ENCODE data around the gene HIVEP3. TPM values are rescaled to one million over a fixed set of nuclear protein-coding genes. Genes with fewer than 3 reads are reported as not detected.
"Not testable (repeated sequence)": the region's sequence is repeated elsewhere in the genome, so short reads cannot be mapped to it uniquely, and the experiment has no call there.

The HIVEP3 gene
- polyA plus RNA-seq, 4 donors: 0.67 to 3.8 (median 1.8) TPM

DNA sequence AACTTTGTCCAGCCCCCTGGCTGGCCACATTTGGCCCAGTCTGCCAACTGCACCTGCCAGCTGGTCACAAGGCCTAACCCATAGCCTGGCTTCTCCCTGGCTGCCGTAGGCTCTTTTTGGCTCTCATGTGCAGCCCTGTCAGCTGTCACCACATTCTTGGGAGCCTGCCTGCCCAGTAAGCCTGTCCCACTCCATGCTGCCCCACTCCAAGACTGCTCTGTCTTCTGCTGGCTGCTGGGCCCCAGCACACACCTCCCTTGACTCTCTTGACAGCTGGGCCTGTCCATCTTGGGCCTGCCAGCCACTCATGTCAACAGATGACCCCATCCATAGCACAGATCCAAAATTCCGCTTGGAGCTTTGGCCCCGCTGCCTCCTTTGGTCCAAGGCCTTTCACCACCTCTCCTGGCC, 360.0 kb downstream of the HIVEP3 start:
- H3K4me1 ChIP-seq (ENCODE audit: control insufficient read depth in 3 of 3, insufficient read depth in 2 of 3, low read depth in 1 of 3, low read length in 2 of 3): no peaks in the 10 kb centered on the region
- 78 to 91% (median 88%) methylated on average over 3 of the region's 3 CpGs for WGBS, 3 donors
- no peak for FAIRE-seq

DNA sequence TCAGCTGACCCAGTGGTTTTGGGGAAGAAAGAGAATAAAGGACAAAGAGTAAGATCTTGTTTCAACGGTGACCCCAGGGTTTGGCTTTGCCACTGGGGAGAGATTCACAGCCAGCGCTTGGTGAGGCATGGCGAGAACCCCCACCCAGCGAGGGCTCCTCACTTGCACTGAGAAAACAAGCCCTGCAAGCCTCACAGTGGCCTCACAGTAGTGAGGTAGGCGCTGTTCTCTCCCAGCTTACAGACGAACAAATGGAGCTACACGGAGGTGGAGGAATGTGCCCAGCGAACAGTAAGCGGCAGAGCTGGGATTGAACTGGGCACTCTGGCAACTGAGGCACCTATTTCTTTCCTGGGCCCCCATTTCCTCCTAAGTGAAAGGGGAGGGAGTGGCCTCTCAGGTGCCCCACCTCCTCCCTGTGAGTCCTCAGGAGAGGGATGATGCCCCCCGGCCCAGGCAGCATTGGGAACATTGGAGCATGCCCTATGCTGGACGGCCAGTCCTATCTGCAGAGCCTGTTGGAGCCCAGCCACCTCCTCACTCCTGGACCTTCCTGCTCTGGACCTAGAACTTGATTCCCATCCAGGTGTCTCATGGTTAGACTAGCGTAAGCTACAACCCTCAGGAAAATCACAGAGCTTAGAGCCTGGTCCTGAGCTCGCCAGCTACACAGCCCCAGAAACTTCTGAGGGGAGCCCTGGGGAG, 360.8 kb downstream of the HIVEP3 start:
- DNase-seq (no peak), FAIRE-seq (no peak)
- Histone ChIP-seq H3K4me1 (ENCODE audit: control insufficient read depth in 3 of 3, insufficient read depth in 2 of 3, low read depth in 1 of 3, low read length in 2 of 3) (no peaks in the 10 kb centered on the region), H3K36me3 (ENCODE audit: control insufficient read depth in 3 of 3, insufficient read depth in 2 of 3, low read depth in 1 of 3, low read length in 3 of 3) (no peaks in the 10 kb centered on the region), H3K4me3 (ENCODE audit: low read depth in 1 of 3, low read length in 3 of 3) (no peak overlapping the region), H3K27me3 (ENCODE audit: control insufficient read depth in 3 of 3, insufficient read depth in 3 of 3, low read length in 3 of 3) (no peaks in the 10 kb centered on the region), H3K9me3 (ENCODE audit: control insufficient read depth in 2 of 2, insufficient read depth in 1 of 2, low read depth in 1 of 2, low read length in 1 of 2) (no peaks in the 10 kb centered on the region), H3K27ac (ENCODE audit: low read depth in 1 of 3, low read length in 2 of 3) (no peak overlapping the region)
- 85 to 87% (median 86%) methylated on average over 13 of the region's 13 CpGs for WGBS, 3 donors

More for the DNA sequence above, 360.0 kb downstream of the HIVEP3 start:
- H3K27me3 ChIP-seq (ENCODE audit: control insufficient read depth in 3 of 3, insufficient read depth in 3 of 3, low read length in 3 of 3): no peaks in the 10 kb centered on the region
- H3K36me3 ChIP-seq (ENCODE audit: control insufficient read depth in 3 of 3, insufficient read depth in 2 of 3, low read depth in 1 of 3, low read length in 3 of 3): no peaks in the 10 kb centered on the region
- no peak overlapping the region for H3K27ac ChIP-seq (ENCODE audit: low read depth in 1 of 3, low read length in 2 of 3)
- H3K9me3 ChIP-seq (ENCODE audit: control insufficient read depth in 2 of 2, insufficient read depth in 1 of 2, low read depth in 1 of 2, low read length in 1 of 2): no peaks in the 10 kb centered on the region
- H3K4me3 ChIP-seq (ENCODE audit: low read depth in 1 of 3, low read length in 3 of 3): no peak overlapping the region
- no peak for DNase-seq

DNA sequence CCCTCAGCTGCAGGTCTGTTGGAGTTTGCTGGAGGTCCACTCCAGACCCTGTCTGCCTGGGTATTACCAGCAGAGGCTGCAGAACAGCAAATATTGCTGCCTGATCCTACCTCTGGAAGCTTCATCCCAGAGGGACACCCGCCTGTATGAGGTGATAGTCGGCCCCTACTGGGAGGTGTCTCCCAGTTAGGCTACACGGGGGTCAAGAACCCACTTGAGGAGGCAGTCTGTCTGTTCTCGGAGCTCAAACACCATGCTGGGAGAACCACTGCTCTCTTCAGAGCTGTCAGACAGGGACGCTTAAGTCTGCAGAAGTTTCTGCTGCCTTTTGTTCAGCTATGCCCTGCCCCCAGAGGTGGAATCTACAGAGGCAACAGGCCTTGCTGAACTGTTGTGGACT, 364.0 kb downstream of the HIVEP3 start:
- not testable (repeated sequence) for H3K36me3 ChIP-seq (ENCODE audit: control insufficient read depth in 3 of 3, insufficient read depth in 2 of 3, low read depth in 1 of 3, low read length in 3 of 3); FAIRE-seq; H3K27me3 ChIP-seq (ENCODE audit: control insufficient read depth in 3 of 3, insufficient read depth in 3 of 3, low read length in 3 of 3); DNase-seq; H3K27ac ChIP-seq (ENCODE audit: low read depth in 1 of 3, low read length in 2 of 3); H3K4me3 ChIP-seq (ENCODE audit: low read depth in 1 of 3, low read length in 3 of 3); H3K9me3 ChIP-seq (ENCODE audit: control insufficient read depth in 2 of 2, insufficient read depth in 1 of 2, low read depth in 1 of 2, low read length in 1 of 2); H3K4me1 ChIP-seq (ENCODE audit: control insufficient read depth in 3 of 3, insufficient read depth in 2 of 3, low read depth in 1 of 3, low read length in 2 of 3)
- WGBS, 3 donors: 82 to 89% (median 87%) methylated on average over 5 of the region's 5 CpGs

DNA sequence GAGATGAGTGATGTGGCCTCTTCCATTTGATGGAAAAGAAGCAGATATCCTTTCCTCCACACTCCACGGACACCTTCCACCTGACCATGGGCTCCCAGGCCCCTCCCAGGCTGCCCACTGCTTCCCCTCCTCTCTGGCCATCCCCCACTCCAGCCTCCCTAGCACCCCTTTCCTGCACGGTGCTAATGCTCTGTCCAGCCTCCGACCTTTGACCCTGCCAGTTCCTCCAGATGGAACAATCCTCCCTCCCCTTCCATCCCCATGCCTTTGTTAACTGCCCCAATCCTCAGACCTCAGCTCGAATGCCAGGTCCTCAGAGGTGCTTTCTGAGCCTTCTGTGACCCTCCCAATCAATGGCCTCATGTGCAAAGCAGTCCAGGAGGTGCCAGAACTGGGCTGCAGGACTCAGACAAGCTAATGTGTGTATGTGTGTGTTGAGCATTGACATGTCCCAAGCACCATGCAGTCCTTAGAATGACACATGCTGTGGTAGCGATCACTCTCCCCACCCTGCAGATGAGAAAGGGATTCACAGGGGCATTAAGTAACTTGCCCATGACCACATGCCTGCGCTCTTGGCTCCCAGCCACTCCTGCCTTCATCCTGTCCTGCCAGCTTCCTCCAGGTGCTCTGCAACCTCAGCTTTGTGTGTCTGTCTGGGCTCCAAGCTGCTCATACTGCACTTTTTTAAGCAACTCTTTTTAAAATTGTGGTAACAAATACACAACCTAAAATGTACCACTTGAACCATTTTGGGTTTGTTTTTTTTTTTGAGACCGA, 370.8 kb downstream of the HIVEP3 start:
- WGBS, 3 donors: 53 to 73% (median 65%) methylated on average over 7 of the region's 7 CpGs
- Histone ChIP-seq H3K4me3 (ENCODE audit: low read depth in 1 of 3, low read length in 3 of 3) (no peak overlapping the region), H3K9me3 (ENCODE audit: control insufficient read depth in 2 of 2, insufficient read depth in 1 of 2, low read depth in 1 of 2, low read length in 1 of 2) (no peaks in the 10 kb centered on the region), H3K4me1 (ENCODE audit: control insufficient read depth in 3 of 3, insufficient read depth in 2 of 3, low read depth in 1 of 3, low read length in 2 of 3) (no peaks in the 10 kb centered on the region), H3K27me3 (ENCODE audit: control insufficient read depth in 3 of 3, insufficient read depth in 3 of 3, low read length in 3 of 3) (no peaks in the 10 kb centered on the region), H3K27ac (ENCODE audit: low read depth in 1 of 3, low read length in 2 of 3) (no peak overlapping the region), H3K36me3 (ENCODE audit: control insufficient read depth in 3 of 3, insufficient read depth in 2 of 3, low read depth in 1 of 3, low read length in 3 of 3) (no peaks in the 10 kb centered on the region)
- FAIRE-seq (no peak), DNase-seq (no peak)

DNA sequence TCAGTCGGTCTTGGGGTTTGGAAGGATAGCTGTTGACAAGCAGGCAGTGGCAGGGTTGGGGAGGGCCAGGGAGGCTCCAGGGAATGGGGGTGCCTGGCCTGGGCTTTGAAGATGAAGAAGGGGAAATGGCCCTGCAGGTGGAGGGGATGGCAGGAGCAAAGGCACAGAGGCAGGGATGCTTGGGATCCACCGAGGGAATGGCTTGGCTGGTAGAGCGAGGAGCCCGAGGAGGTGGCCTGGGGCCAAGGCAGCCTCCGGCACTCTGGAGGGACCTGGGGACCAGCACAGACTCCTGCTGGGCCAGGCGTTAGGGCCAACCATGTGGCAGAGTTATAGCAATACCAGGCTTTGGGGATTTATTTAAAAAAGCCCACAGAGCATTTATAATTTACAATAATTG, 371.4 kb downstream of the HIVEP3 start:
- Histone ChIP-seq H3K27me3 (ENCODE audit: control insufficient read depth in 3 of 3, insufficient read depth in 3 of 3, low read length in 3 of 3) (no peaks in the 10 kb centered on the region), H3K36me3 (ENCODE audit: control insufficient read depth in 3 of 3, insufficient read depth in 2 of 3, low read depth in 1 of 3, low read length in 3 of 3) (no peaks in the 10 kb centered on the region), H3K9me3 (ENCODE audit: control insufficient read depth in 2 of 2, insufficient read depth in 1 of 2, low read depth in 1 of 2, low read length in 1 of 2) (no peaks in the 10 kb centered on the region), H3K4me1 (ENCODE audit: control insufficient read depth in 3 of 3, insufficient read depth in 2 of 3, low read depth in 1 of 3, low read length in 2 of 3) (no peaks in the 10 kb centered on the region), H3K4me3 (ENCODE audit: low read depth in 1 of 3, low read length in 3 of 3) (no peak overlapping the region), H3K27ac (ENCODE audit: low read depth in 1 of 3, low read length in 2 of 3) (no peak overlapping the region)
- DNase-seq: no peak
- WGBS, 3 donors: 76 to 88% (median 87%) methylated on average over 6 of the region's 6 CpGs
- FAIRE-seq: no peak

DNA sequence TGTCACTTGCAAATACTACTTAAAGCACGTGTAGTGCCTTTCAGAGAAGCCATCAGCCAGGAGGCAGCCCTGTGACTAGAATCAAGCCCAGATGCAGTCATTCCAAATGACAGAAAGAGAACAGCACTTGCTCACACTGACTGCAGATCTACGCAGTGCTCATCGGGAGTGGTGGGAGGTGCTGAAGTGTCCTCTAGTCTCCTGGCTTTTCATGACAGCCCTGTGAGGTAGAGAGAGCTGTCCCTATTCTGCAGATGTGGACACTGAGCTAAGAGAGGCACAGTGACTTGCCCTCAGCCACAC, 371.9 kb downstream of the HIVEP3 start:
- no peaks in the 10 kb centered on the region for H3K4me1 ChIP-seq (ENCODE audit: control insufficient read depth in 3 of 3, insufficient read depth in 2 of 3, low read depth in 1 of 3, low read length in 2 of 3)
- H3K27me3 ChIP-seq (ENCODE audit: control insufficient read depth in 3 of 3, insufficient read depth in 3 of 3, low read length in 3 of 3): no peaks in the 10 kb centered on the region
- WGBS, 3 donors: 77 to 85% (median 79%) methylated on average over 3 of the region's 3 CpGs
- no peak for DNase-seq
- no peaks in the 10 kb centered on the region for H3K36me3 ChIP-seq (ENCODE audit: control insufficient read depth in 3 of 3, insufficient read depth in 2 of 3, low read depth in 1 of 3, low read length in 3 of 3)
- H3K27ac ChIP-seq (ENCODE audit: low read depth in 1 of 3, low read length in 2 of 3): no peak overlapping the region
- no peak for FAIRE-seq
- no peak overlapping the region for H3K4me3 ChIP-seq (ENCODE audit: low read depth in 1 of 3, low read length in 3 of 3)
- no peaks in the 10 kb centered on the region for H3K9me3 ChIP-seq (ENCODE audit: control insufficient read depth in 2 of 2, insufficient read depth in 1 of 2, low read depth in 1 of 2, low read length in 1 of 2)

DNA sequence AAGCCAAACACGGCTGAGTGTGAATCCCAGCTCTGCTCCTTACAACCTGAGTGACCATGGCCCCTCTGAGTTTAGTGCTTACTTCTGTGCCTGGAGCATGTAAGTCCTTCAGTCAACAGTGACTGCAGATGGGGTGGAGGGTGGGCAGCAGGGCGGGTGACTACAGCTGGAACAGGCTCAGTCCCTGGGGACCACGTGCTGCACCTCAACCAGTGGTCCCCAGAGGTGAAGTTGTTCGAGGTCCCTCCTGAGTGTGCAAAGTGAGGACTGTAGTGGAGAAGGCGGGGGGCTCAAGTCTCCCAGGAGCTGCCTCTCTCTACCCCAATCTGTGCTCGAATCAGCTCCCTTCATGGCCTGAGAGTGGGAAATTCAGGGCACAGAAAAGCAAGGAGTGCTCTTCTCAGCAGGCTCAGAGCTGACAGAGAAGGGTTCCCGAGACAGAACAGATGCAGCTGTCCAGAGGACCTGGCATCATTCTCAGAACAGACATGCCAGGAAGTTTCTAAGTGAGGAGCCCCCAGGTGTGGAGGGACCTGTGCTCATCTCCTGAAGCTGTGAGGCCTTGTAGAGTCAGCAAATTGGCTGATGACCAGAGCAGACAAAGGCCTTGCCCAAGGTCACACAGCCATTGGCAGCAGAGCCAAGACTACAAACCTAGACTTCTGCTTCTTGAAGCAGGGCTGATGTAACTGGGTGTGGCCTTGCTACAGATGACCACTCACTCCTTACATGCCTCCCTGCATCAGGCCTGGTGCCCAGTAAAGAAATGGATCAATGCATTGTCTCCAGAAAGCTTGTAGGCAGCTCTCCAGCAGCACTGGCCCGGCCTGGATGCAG, 372.5 kb downstream of the HIVEP3 start:
- no peak overlapping the region for H3K4me3 ChIP-seq (ENCODE audit: low read depth in 1 of 3, low read length in 3 of 3)
- DNase-seq (no peak), FAIRE-seq (no peak)
- WGBS, 3 donors: 76 to 85% (median 84%) methylated on average over 8 of the region's 8 CpGs
- no peaks in the 10 kb centered on the region for H3K4me1 ChIP-seq (ENCODE audit: control insufficient read depth in 3 of 3, insufficient read depth in 2 of 3, low read depth in 1 of 3, low read length in 2 of 3)
- H3K27ac ChIP-seq (ENCODE audit: low read depth in 1 of 3, low read length in 2 of 3): no peak overlapping the region
- no peaks in the 10 kb centered on the region for H3K9me3 ChIP-seq (ENCODE audit: control insufficient read depth in 2 of 2, insufficient read depth in 1 of 2, low read depth in 1 of 2, low read length in 1 of 2)
- no peaks in the 10 kb centered on the region for H3K27me3 ChIP-seq (ENCODE audit: control insufficient read depth in 3 of 3, insufficient read depth in 3 of 3, low read length in 3 of 3)
- no peaks in the 10 kb centered on the region for H3K36me3 ChIP-seq (ENCODE audit: control insufficient read depth in 3 of 3, insufficient read depth in 2 of 3, low read depth in 1 of 3, low read length in 3 of 3)

DNA sequence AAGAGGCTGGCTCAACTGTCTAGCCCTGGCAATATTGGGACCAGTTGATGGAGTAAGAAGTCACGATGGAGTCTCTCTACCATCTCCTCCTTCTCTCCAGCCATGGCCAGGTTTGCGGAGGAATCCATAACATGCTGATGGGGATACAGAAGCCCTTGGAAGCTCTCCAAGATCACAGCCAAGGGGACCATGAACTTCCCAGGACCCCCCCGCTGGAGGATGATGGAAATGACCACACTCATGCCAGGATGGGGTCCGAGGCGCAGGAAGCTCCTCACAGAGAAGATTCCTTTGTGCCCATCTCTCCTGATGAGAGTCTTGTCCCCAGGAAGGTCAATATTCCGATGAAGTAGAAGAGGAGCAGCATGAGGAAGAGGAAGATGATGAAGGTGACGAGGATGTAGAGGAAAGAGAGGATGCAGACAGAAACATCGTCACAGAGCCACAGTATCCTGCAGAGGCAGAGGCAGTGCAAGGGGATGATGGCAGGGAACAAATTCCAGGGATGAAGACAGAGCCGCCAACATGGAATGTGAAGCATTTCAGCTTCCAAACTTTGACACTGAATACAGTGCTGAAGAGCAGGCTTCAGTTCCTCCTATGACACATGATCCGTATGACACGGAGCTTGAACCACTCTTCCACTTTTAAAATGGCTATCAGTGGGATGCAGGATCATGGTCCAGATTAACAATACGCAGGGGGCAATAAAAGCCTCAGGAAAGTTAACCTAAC, 376.4 kb downstream of the HIVEP3 start:
- no peaks in the 10 kb centered on the region for H3K27me3 ChIP-seq (ENCODE audit: control insufficient read depth in 3 of 3, insufficient read depth in 3 of 3, low read length in 3 of 3)
- H3K4me1 ChIP-seq (ENCODE audit: control insufficient read depth in 3 of 3, insufficient read depth in 2 of 3, low read depth in 1 of 3, low read length in 2 of 3): peaks cover 0 to 3% (median 0%) of the 10 kb centered on the region in 3 donors
- no peak for FAIRE-seq
- H3K36me3 ChIP-seq (ENCODE audit: control insufficient read depth in 3 of 3, insufficient read depth in 2 of 3, low read depth in 1 of 3, low read length in 3 of 3): peaks cover 0 to 2% (median 0%) of the 10 kb centered on the region in 3 donors
- no peak overlapping the region for H3K4me3 ChIP-seq (ENCODE audit: low read depth in 1 of 3, low read length in 3 of 3)
- 70 to 83% (median 72%) methylated on average over 12 of the region's 12 CpGs for WGBS, 3 donors
- DNase-seq: no peak
- no peak overlapping the region for H3K27ac ChIP-seq (ENCODE audit: low read depth in 1 of 3, low read length in 2 of 3)
- no peaks in the 10 kb centered on the region for H3K9me3 ChIP-seq (ENCODE audit: control insufficient read depth in 2 of 2, insufficient read depth in 1 of 2, low read depth in 1 of 2, low read length in 1 of 2)

All from small intestine (tissue), 7 donors.